Smooth muscle cell (in vitro differentiated cells): ENCODE results near the gene TSPAN15. TPM values are rescaled to one million over a fixed set of nuclear protein-coding genes. Genes with fewer than 3 reads are reported as not detected.
A peak's percentile ranks its signal among the peaks of the same experiment; 100 is the strongest.

Source experiments
- DNase-seq: peaks from one replicate; lab custom pipeline; 2025; ENCODE audit not compliant: unreplicated experiment; lab: John Stamatoyannopoulos, UW
- H2AFZ ChIP-seq: fragments of 200-600 bp; sonication (generic); 2 replicates; pipeline ENCODE4 v1.6.0; 2016; ENCODE audit warnings: antibody characterized with exemption, low read depth, mild to moderate bottlenecking
- H3F3A ChIP-seq: fragments of 200-600 bp; sonication (generic); 2 replicates; pipeline ENCODE4 v1.6.0; 2017; ENCODE audit warnings: antibody characterized with exemption, low read depth
- H3K27ac ChIP-seq: fragments of 200-600 bp; sonication (generic); 2 replicates; pipeline ENCODE4 v1.5.1; 2016; ENCODE audit warnings: low read depth, mild to moderate bottlenecking
- H3K27me3 ChIP-seq: fragments of 200-600 bp; sonication (generic); 2 replicates; pipeline ENCODE4 v1.6.1; 2016; ENCODE audit warnings: low read depth, mild to moderate bottlenecking
- H3K36me3 ChIP-seq: fragments of 200-600 bp; sonication (generic); 2 replicates; pipeline ENCODE4 v1.5.1; 2016; ENCODE audit warnings: low read depth
- H3K4me1 ChIP-seq: fragments of 200-600 bp; sonication (generic); 2 replicates; pipeline ENCODE4 v1.5.1; 2016; ENCODE audit warnings: low read depth
- H3K4me2 ChIP-seq: fragments of 200-600 bp; sonication (generic); 2 replicates; pipeline ENCODE4 v1.6.0; 2016; ENCODE audit warnings: mild to moderate bottlenecking
- H3K4me3 ChIP-seq: fragments of 200-600 bp; sonication (generic); 2 replicates; pipeline ENCODE4 v1.5.1; 2016; ENCODE audit warnings: mild to moderate bottlenecking
- H3K79me2 ChIP-seq: fragments of 200-600 bp; sonication (generic); 2 replicates; pipeline ENCODE4 v1.6.0; 2016; ENCODE audit warnings: low read depth, mild to moderate bottlenecking
- H3K9ac ChIP-seq: fragments of 200-600 bp; sonication (generic); 2 replicates; pipeline ENCODE4 v1.6.0; 2016; ENCODE audit warnings: low read depth
- H3K9me3 ChIP-seq: fragments of 200-600 bp; sonication (generic); replicated peaks from 2 replicates; pipeline ENCODE4 v1.5.1; 2016; ENCODE audit warnings: low read depth
- H4K20me1 ChIP-seq: fragments of 200-600 bp; sonication (generic); 2 replicates; pipeline ENCODE4 v1.6.0; 2016; ENCODE audit warnings: low read depth
- CTCF ChIP-seq: fragments of 200-600 bp; sonication (generic); IDR thresholded peaks from 2 replicates; pipeline ENCODE4 v1.5.1; 2017; ENCODE audit warnings: borderline replicate concordance, mild to moderate bottlenecking, antibody characterized with exemption; ENCODE audit not compliant: insufficient read depth, poor library complexity, severe bottlenecking
- WGBS: methylation state at CpG from one replicate; pipeline ENCODE4 v1.1.7; 2016; ENCODE audit warnings: low lambda C conversion rate; 5-methylcytosine and 5-hydroxymethylcytosine counted together
- polyA plus RNA-seq: library from polyadenylated mRNA; unstranded; fragments of >200 nt; fragmentation: Nextera tagmentation; extraction: Ambion mirVana; gene quantifications from 2 replicates; pipeline ENCODE4 v1.2.1, GENCODE V29; 2016
- total RNA-seq: library from RNA; depleted of rRNA; stranded (reverse); fragments of >200 nt; gene quantifications from 2 replicates; pipeline ENCODE4 v1.2.3, GENCODE V29; 2014

The TSPAN15 gene
- total and polyA plus RNA-seq, 2 experiments from 2014 or later, result 113 to 249 TPM

GRCh38 chr10:69421611-69422308 is 29.5 kb upstream of the TSPAN15 start:
- WGBS, result 62% methylated on average over 13 of the region's 13 CpGs
- peaks cover 4% of the 10 kb centered on the region for H3F3A ChIP-seq
- no peak overlapping the region for H3K4me2 ChIP-seq
- no peak overlapping the region for H3K9ac ChIP-seq
- no peak for DNase-seq
- H4K20me1 ChIP-seq, result no peaks in the 10 kb centered on the region
- no peak overlapping the region for H2AFZ ChIP-seq
- H3K36me3 ChIP-seq, result no peaks in the 10 kb centered on the region
- no peaks in the 10 kb centered on the region for H3K79me2 ChIP-seq
- H3K4me1 ChIP-seq, result no peaks in the 10 kb centered on the region
- no peaks in the 10 kb centered on the region for H3K9me3 ChIP-seq
- no peaks in the 10 kb centered on the region for H3K27me3 ChIP-seq
- H3K27ac ChIP-seq, result no peak overlapping the region
- TF ChIP-seq CTCF, result no peak
- H3K4me3 ChIP-seq, result no peak overlapping the region

DNA sequence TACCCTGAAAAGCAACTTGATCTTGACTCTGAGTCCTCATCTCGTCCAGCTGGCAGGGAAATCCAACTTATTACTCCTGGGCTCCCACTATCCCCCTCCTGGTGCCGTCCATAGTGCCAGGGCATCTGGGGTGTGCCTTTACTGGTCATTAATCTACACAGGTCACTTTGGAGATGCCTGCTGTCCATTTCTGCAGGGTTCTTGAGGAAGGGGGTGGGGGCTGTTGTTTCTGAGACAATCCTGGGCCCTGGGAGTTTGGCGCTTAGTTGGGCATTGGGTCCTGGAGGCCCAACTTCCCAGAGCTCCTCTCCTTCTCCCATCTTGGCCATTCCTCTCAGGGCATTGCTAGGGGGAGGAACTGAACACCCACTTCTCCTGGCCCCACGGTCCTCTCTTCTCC is 28.6 kb upstream of the TSPAN15 start:
- TF ChIP-seq CTCF, result no peak
- Histone ChIP-seq H3K4me1 (no peaks in the 10 kb centered on the region), H3K36me3 (no peaks in the 10 kb centered on the region), H3K9ac (no peak overlapping the region), H4K20me1 (no peaks in the 10 kb centered on the region), H3F3A (peaks cover 4% of the 10 kb centered on the region), H2AFZ (no peak overlapping the region), H3K27me3 (no peaks in the 10 kb centered on the region), H3K4me2 (no peak overlapping the region), H3K9me3 (no peaks in the 10 kb centered on the region), H3K4me3 (no peak overlapping the region), H3K27ac (no peak overlapping the region), H3K79me2 (no peaks in the 10 kb centered on the region)
- WGBS, result 90% methylated on average over 4 of the region's 4 CpGs
- no peak for DNase-seq

DNA sequence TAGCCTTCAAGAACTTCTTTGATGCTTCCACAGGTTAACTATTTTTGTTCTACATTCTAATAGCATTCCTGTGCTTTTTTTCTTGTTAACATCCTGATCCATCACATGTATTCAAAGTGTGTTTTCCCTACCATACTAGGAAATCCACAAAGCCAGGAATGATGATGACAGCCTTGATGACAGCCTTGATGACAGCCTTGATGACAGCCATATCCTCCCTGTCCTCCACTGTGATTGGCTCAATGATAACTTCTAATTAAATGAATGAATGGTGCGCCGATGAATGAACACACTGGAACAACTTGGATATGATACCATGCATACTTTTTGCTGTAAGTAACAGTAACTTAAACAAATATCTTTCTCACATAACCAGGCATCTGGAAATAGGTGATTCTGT is 26.2 kb upstream of the TSPAN15 start:
- Histone ChIP-seq H3K27me3 (no peaks in the 10 kb centered on the region), H3K9me3 (no peaks in the 10 kb centered on the region), H3K79me2 (no peaks in the 10 kb centered on the region), H3K4me3 (no peak overlapping the region), H3K9ac (no peak overlapping the region), H3F3A (peaks cover 4% of the 10 kb centered on the region), H3K4me2 (no peak overlapping the region), H2AFZ (no peak overlapping the region), H3K4me1 (no peaks in the 10 kb centered on the region), H3K36me3 (no peaks in the 10 kb centered on the region), H4K20me1 (no peaks in the 10 kb centered on the region), H3K27ac (peak overlapping the region; percentile 58)
- no peak for TF ChIP-seq CTCF
- 81% methylated on average over 2 of the region's 2 CpGs for WGBS
- DNase-seq, result no peak
